Measurements from ENCODE around the gene PIGP. TPM values are rescaled to one million over a fixed set of nuclear protein-coding genes. Genes with fewer than 3 reads are reported as not detected.
"Not testable (repeated sequence)": the region's sequence is repeated elsewhere in the genome, so short reads cannot be mapped to it uniquely, and the experiment has no call there.

Gene PIGP
- total and polyA plus RNA-seq, 2 donors (not counting 1 experiment from before 2014, with no cell fraction given) = 15.8 to 22.7 TPM

GRCh38 chr21:37055271-37055855, 17.5 kb downstream of the PIGP start:
- POLR2A ChIA-PET = no interaction called here
- no peak overlapping the region for H3K4me3 Mint-ChIP-seq

GRCh38 chr21:37049741-37050140, 23.1 kb downstream of the PIGP start:
- POLR2A ChIA-PET; H3K9me3 Mint-ChIP-seq (ENCODE audit: insufficient read depth); H3K4me3 Mint-ChIP-seq; H3K9me3 ChIP-seq (ENCODE audit: control extremely low read depth in 1 of 3, control insufficient read depth in 2 of 3, insufficient read depth in 1 of 3, low read length in 2 of 3); H3K27ac Mint-ChIP-seq; H3K79me2 ChIP-seq (ENCODE audit: control insufficient read depth, insufficient read depth, low read length); CTCF ChIA-PET; H3K27ac ChIP-seq (ENCODE audit: low read length in 2 of 2); H3K4me3 ChIP-seq (ENCODE audit: control extremely low read depth in 1 of 5, extremely low read depth in 1 of 5, insufficient read depth in 1 of 5, low read depth in 2 of 5, low read length in 4 of 5); H3K4me1 Mint-ChIP-seq; H2AFZ ChIP-seq (ENCODE audit: insufficient read depth, low read depth, low read length, poor library complexity, severe bottlenecking); H3K9ac ChIP-seq (ENCODE audit: low read length); H3K4me2 ChIP-seq (replicated peaks; ENCODE audit: low read depth, low read length, poor library complexity, severe bottlenecking); H3K4me1 ChIP-seq (ENCODE audit: control insufficient read depth in 2 of 2, insufficient read depth in 2 of 2, low read length in 2 of 2); intact Hi-C loops (cut with micrococcal nuclease); H3K27me3 ChIP-seq (replicated peaks in 1 of 4; ENCODE audit: control extremely low read depth in 1 of 4, control insufficient read depth in 3 of 4, insufficient read depth in 4 of 4, low read length in 3 of 4); H3K36me3 ChIP-seq (replicated peaks in 1 of 2; ENCODE audit: control extremely low read depth in 1 of 2, control insufficient read depth in 1 of 2, extremely low read depth in 1 of 2, insufficient read depth in 2 of 2, low read length in 1 of 2); H4K20me1 ChIP-seq (ENCODE audit: control insufficient read depth, insufficient read depth, low read length, poor library complexity, severe bottlenecking); DNase-seq; ATAC-seq (ENCODE audit: low read depth): not testable (repeated sequence)
- H3K27me3 Mint-ChIP-seq = peaks cover 27% of the 10 kb centered on the region
- no CpG with 5 or more reads among the region's 3 CpGs for WGBS (ENCODE audit: insufficient coverage)

More at GRCh38 chr21:37055271-37055855, 17.5 kb downstream of the PIGP start:
- no peak overlapping the region for H3K27ac Mint-ChIP-seq
- Histone ChIP-seq H2AFZ (ENCODE audit: insufficient read depth, low read depth, low read length, poor library complexity, severe bottlenecking) (no peak overlapping the region), H3K27me3 (replicated peaks in 1 of 4; ENCODE audit: control extremely low read depth in 1 of 4, control insufficient read depth in 3 of 4, insufficient read depth in 4 of 4, low read length in 3 of 4) (no peaks in the 10 kb centered on the region), H3K4me1 (ENCODE audit: control insufficient read depth in 2 of 2, insufficient read depth in 2 of 2, low read length in 2 of 2) (no peaks in the 10 kb centered on the region), H3K9ac (ENCODE audit: low read length) (no peak overlapping the region), H3K79me2 (ENCODE audit: control insufficient read depth, insufficient read depth, low read length) (no peaks in the 10 kb centered on the region), H3K27ac (ENCODE audit: low read length in 2 of 2) (no peak overlapping the region), H3K4me2 (replicated peaks; ENCODE audit: low read depth, low read length, poor library complexity, severe bottlenecking) (no peak overlapping the region), H3K36me3 (replicated peaks in 1 of 2; ENCODE audit: control extremely low read depth in 1 of 2, control insufficient read depth in 1 of 2, extremely low read depth in 1 of 2, insufficient read depth in 2 of 2, low read length in 1 of 2) (no peaks in the 10 kb centered on the region), H3K9me3 (ENCODE audit: control extremely low read depth in 1 of 3, control insufficient read depth in 2 of 3, insufficient read depth in 1 of 3, low read length in 2 of 3) (no peaks in the 10 kb centered on the region), H3K4me3 (ENCODE audit: control extremely low read depth in 1 of 5, extremely low read depth in 1 of 5, insufficient read depth in 1 of 5, low read depth in 2 of 5, low read length in 4 of 5) (no peak overlapping the region), H4K20me1 (ENCODE audit: control insufficient read depth, insufficient read depth, low read length, poor library complexity, severe bottlenecking) (no peaks in the 10 kb centered on the region)
- CTCF ChIA-PET = no interaction called here
- no peak for TF ChIP-seq EZH2 (IDR thresholded peaks at IDR 0.05; ENCODE audit: borderline replicate concordance, insufficient read depth, low read depth, low read length, poor library complexity, severe bottlenecking)
- no peak for TF ChIP-seq CTCF (IDR thresholded peaks at IDR 0.05)
- intact Hi-C loops (cut with micrococcal nuclease) = no loop called here
- peaks cover 2% of the 10 kb centered on the region for H3K27me3 Mint-ChIP-seq
- ATAC-seq (ENCODE audit: low read depth) (no peak), DNase-seq (no peak)
- H3K9me3 Mint-ChIP-seq (ENCODE audit: insufficient read depth) = no peaks in the 10 kb centered on the region
- 91% methylated on average over 1 of the region's 2 CpGs for WGBS (ENCODE audit: insufficient coverage)
- H3K4me1 Mint-ChIP-seq = peaks cover 2% of the 10 kb centered on the region

Data from B cell (primary cell).